ENCODE measurements around the gene CALU. TPM values are rescaled to one million over a fixed set of nuclear protein-coding genes. Genes with fewer than 3 reads are reported as not detected.

CALU gene
- total and polyA plus RNA-seq, 2 experiments from 2014 or later = 231 to 305 TPM

DNA sequence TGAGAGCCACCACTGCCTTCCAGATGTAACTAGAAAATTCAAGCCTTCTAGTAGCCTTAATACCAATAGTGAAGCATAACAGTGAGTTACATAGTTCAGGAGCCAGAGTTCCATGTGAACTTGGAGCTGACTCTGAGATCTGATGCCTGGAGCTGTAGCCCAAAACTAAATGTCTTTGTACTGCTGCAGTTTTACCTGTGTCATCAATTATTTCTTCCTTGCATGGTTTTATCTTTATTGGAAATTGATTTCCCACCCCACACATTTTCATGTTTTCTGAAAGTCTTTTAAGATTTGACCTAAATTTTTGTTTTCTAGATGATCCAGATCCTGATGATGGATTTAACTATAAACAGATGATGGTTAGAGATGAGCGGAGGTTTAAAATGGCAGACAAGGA lies 19.4 kb downstream of the CALU start:
- Histone ChIP-seq H3K36me3 (peaks cover 63% of the 10 kb centered on the region), H3K9me3 (ENCODE audit: low read depth) (no peaks in the 10 kb centered on the region), H3K27me3 (no peaks in the 10 kb centered on the region), H3K27ac (no peak overlapping the region), H3K4me3 (no peak overlapping the region), H3K4me1 (ENCODE audit: low read depth) (no peaks in the 10 kb centered on the region)
- no peak for DNase-seq (ENCODE audit: low read depth in 1 of 2, low spot score in 1 of 2)
- TF ChIP-seq, protein P1, sequence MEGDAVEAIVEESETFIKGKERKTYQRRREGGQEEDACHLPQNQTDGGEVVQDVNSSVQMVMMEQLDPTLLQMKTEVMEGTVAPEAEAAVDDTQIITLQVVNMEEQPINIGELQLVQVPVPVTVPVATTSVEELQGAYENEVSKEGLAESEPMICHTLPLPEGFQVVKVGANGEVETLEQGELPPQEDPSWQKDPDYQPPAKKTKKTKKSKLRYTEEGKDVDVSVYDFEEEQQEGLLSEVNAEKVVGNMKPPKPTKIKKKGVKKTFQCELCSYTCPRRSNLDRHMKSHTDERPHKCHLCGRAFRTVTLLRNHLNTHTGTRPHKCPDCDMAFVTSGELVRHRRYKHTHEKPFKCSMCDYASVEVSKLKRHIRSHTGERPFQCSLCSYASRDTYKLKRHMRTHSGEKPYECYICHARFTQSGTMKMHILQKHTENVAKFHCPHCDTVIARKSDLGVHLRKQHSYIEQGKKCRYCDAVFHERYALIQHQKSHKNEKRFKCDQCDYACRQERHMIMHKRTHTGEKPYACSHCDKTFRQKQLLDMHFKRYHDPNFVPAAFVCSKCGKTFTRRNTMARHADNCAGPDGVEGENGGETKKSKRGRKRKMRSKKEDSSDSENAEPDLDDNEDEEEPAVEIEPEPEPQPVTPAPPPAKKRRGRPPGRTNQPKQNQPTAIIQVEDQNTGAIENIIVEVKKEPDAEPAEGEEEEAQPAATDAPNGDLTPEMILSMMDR (IDR thresholded peaks at IDR 0.05; ENCODE audit: low read depth, low read length) = no peak

DNA sequence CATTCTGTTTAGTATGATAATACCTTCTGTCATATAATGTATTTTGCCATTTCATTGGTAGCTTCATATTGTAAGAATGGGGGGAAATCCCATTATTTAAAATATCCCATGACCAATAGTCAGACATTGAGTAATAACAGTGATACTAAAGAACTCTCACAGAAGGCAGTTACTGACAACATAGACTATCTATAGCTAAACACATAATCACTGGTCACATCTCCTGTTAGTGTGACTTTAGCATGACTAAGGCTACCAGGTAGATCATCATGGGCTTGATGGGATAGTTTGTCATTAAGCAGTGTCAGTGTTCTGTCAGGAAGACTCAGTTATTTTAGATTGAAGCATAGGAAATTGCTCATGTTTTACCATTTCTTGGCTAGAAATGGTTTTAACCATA lies 20.1 kb downstream of the CALU start:
- H3K9me3 ChIP-seq (ENCODE audit: low read depth) = no peaks in the 10 kb centered on the region
- peaks cover 65% of the 10 kb centered on the region for H3K36me3 ChIP-seq

DNA sequence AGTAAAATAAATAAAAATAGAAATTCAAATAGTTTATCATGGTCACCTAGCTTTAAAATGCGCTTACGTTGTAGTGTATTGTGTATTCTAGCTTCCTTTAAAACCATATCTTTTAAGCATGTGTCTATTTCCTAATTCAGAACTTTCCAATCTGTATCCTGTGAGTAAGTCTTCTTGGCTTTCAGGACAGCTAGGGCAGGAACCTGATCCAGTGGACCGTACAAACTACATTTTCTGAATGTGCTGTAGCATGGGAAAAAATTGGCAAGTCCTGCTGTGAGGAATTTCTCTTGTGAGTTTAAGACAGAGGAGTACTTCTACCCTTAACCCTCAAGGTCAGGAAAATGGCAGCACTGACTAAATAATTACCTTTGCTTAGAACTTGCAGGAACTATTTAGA lies 24.4 kb downstream of the CALU start:
- peak in 1 of 2 donors; percentile 26 for DNase-seq (ENCODE audit: low read depth in 1 of 2, low spot score in 1 of 2)
- Histone ChIP-seq H3K4me3 (no peak overlapping the region), H3K36me3 (peaks cover 67% of the 10 kb centered on the region), H3K4me1 (ENCODE audit: low read depth) (no peaks in the 10 kb centered on the region), H3K9me3 (ENCODE audit: low read depth) (no peaks in the 10 kb centered on the region), H3K27me3 (no peaks in the 10 kb centered on the region), H3K27ac (peak overlapping the region; percentile 25)
- TF ChIP-seq, protein P1 (IDR thresholded peaks at IDR 0.05; ENCODE audit: low read depth, low read length) = no peak

More for the DNA sequence above, 20.1 kb downstream of the CALU start:
- H3K27ac ChIP-seq = no peak overlapping the region
- DNase-seq (ENCODE audit: low read depth in 1 of 2, low spot score in 1 of 2) = no peak
- H3K27me3 ChIP-seq = no peaks in the 10 kb centered on the region
- no peak overlapping the region for H3K4me3 ChIP-seq
- TF ChIP-seq, protein P1 (IDR thresholded peaks at IDR 0.05; ENCODE audit: low read depth, low read length) = no peak
- H3K4me1 ChIP-seq (ENCODE audit: low read depth) = no peaks in the 10 kb centered on the region

DNA sequence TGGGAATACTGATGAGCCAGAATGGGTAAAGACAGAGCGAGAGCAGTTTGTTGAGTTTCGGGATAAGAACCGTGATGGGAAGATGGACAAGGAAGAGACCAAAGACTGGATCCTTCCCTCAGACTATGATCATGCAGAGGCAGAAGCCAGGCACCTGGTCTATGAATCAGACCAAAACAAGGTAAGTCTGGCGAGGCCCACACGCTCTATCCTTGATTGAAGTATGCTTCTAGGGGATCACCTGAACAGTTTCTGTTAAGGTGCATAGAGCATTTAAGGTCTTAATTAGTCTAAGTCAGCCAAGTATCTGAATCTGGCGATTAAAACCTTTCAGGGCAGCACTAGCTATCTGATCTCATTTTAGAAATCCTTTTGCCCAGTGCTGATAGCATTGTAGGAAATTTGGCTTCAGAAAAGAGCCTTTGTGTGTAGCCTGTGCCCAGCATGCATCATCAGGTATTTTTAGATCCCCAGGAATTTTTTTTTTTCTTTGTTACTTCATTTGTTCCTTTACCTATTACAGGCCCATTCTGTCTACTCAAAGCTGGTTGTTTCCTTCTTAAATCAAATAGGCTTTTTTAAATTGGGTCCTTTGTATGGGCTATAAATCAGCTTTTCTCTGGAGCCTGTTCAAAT lies 28.4 kb downstream of the CALU start:
- no peak for DNase-seq (ENCODE audit: low read depth in 1 of 2, low spot score in 1 of 2)
- Histone ChIP-seq H3K36me3 (peaks cover 61% of the 10 kb centered on the region), H3K9me3 (ENCODE audit: low read depth) (no peaks in the 10 kb centered on the region), H3K27ac (no peak overlapping the region), H3K27me3 (no peaks in the 10 kb centered on the region), H3K4me3 (no peak overlapping the region), H3K4me1 (ENCODE audit: low read depth) (no peaks in the 10 kb centered on the region)
- TF ChIP-seq, protein P1 (IDR thresholded peaks at IDR 0.05; ENCODE audit: low read depth, low read length) = no peak

DNA sequence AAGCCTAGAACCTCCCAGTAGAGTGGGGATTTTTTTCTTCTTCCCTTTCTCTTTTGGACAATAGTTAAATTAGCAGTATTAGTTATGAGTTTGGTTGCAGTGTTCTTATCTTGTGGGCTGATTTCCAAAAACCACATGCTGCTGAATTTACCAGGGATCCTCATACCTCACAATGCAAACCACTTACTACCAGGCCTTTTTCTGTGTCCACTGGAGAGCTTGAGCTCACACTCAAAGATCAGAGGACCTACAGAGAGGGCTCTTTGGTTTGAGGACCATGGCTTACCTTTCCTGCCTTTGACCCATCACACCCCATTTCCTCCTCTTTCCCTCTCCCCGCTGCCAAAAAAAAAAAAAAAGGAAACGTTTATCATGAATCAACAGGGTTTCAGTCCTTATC lies 31.1 kb downstream of the CALU start:
- H3K27me3 ChIP-seq = no peaks in the 10 kb centered on the region
- DNase-seq (ENCODE audit: low read depth in 1 of 2, low spot score in 1 of 2) = peak in 1 of 2 donors; percentile 81
- H3K9me3 ChIP-seq (ENCODE audit: low read depth) = no peaks in the 10 kb centered on the region
- H3K27ac ChIP-seq = no peak overlapping the region
- peaks cover 38% of the 10 kb centered on the region for H3K36me3 ChIP-seq
- no peak overlapping the region for H3K4me3 ChIP-seq
- TF ChIP-seq, protein P1 (IDR thresholded peaks at IDR 0.05; ENCODE audit: low read depth, low read length) = no peak
- no peaks in the 10 kb centered on the region for H3K4me1 ChIP-seq (ENCODE audit: low read depth)

Data from cardiac muscle cell (in vitro differentiated cells and primary cell).